HCT116 (cell line): Measurements from ENCODE around the gene TAF6. TPM values are rescaled to one million over a fixed set of nuclear protein-coding genes. Genes with fewer than 3 reads are reported as not detected.

ENCODE experiments used
- ATAC-seq: fragments of 200-7000 bp; cut with Tn5 transposase; 2 replicates; pipeline ENCODE4 v1.9.1; 2020; ENCODE audit warnings: mild to moderate bottlenecking, moderate library complexity
- BruUV-seq: library from RNA; stranded (reverse); fragments of 400-500 nt; replicated peaks from 2 replicates; lab custom pipeline; 2021; lab: Mats Ljungman, UMichigan
- CTCF ChIA-PET: fragments of 300-600 bp; sonication (Branson Sonifier 250); formaldehyde crosslinking; loops from one replicate; lab custom pipeline; 2021; ENCODE audit warnings: antibody characterized with exemption; lab: Charles Lee
- POLR2A ChIA-PET: fragments of 300-600, 350-600 bp; sonication (Branson Sonifier 250); formaldehyde crosslinking; loops from one replicate; lab custom pipeline; 2021; ENCODE audit warnings: antibody characterized with exemption; lab: Charles Lee
- RAD21 ChIA-PET, 2 experiments: fragments of 300-600 bp; sonication (Branson Sonifier 250); formaldehyde crosslinking; loops; one replicate each; lab custom pipeline; 2023; ENCODE audit warnings: low total read pairs in 2 of 2; ENCODE audit not compliant: uncharacterized antibody in 2 of 2, unreplicated experiment in 2 of 2, low non-redundant PET in 1 of 2; lab: Charles Lee
- DNase-seq: peaks from one replicate; pipeline ENCODE4 v3.0.0-alpha.2; 2010; ENCODE audit warnings: low read depth, low spot score
- H2AFZ ChIP-seq: fragments of 200-600 bp; shearing (Covaris generic), sonication (generic); 2 replicates; pipeline ENCODE4 v1.6.1; 2017; ENCODE audit warnings: low read depth, mixed run types, mixed read lengths, antibody characterized with exemption, low read length; ENCODE audit not compliant: poor library complexity, severe bottlenecking
- H3K27ac ChIP-seq: 2 replicates; pipeline ENCODE4 v1.5.1; 2012; ENCODE audit warnings: low read depth, low read length
- H3K27me3 ChIP-seq: fragments of 200-600 bp; sonication (generic); 2 replicates; pipeline ENCODE4 v1.6.1; 2016; ENCODE audit warnings: mixed run types, low read length, mixed read lengths; ENCODE audit not compliant: insufficient read depth
- H3K36me3 ChIP-seq, 2 experiments: fragments of 200-500 bp in 1 of 2; fragments of 200-600 bp in 1 of 2; sonication (Bioruptor generic) in 1 of 2; sonication (generic) in 1 of 2; 2 replicates each; pipeline versions ENCODE4 v1.5.1 to v1.6.1; 2014 to 2016; ENCODE audit warnings: low read length in 2 of 2, inconsistent platforms in 1 of 2, mixed read lengths in 1 of 2, mixed run types in 1 of 2; ENCODE audit not compliant: insufficient read depth in 2 of 2, control insufficient read depth in 1 of 2
- H3K4me1 ChIP-seq, 2 experiments: fragments of 200-600 bp in 1 of 2; sonication (generic) in 1 of 2; 2 replicates each; pipeline versions ENCODE4 v1.5.1 to v1.6.1; 2012 to 2017; ENCODE audit warnings: low read length in 2 of 2, inconsistent platforms in 1 of 2, mild to moderate bottlenecking in 1 of 2, mixed read lengths in 1 of 2, mixed run types in 1 of 2, moderate library complexity in 1 of 2; ENCODE audit not compliant: insufficient read depth in 2 of 2, control insufficient read depth in 1 of 2
- H3K4me2 ChIP-seq: fragments of 200-600 bp; sonication (generic); 2 replicates; pipeline ENCODE4 v1.6.1; 2017; ENCODE audit warnings: mixed run types, low read length, mixed read lengths
- H3K4me3 ChIP-seq, 2 experiments: fragments of 200-600 bp in 1 of 2; sonication (generic) in 1 of 2; replicated peaks in 1 of 2; 2 replicates each; pipeline ENCODE4 v1.5.1; 2011 to 2016; ENCODE audit warnings: low read length in 2 of 2, control low read depth in 1 of 2, low read depth in 1 of 2, mild to moderate bottlenecking in 1 of 2, mixed read lengths in 1 of 2, mixed run types in 1 of 2
- H3K79me2 ChIP-seq: fragments of 200-600 bp; sonication (generic); 2 replicates; pipeline ENCODE4 v1.6.1; 2017; ENCODE audit warnings: mild to moderate bottlenecking, mixed run types, low read length, moderate library complexity, mixed read lengths; ENCODE audit not compliant: insufficient read depth
- H3K9ac ChIP-seq: fragments of 200-600 bp; sonication (generic); 2 replicates; pipeline ENCODE4 v1.6.1; 2016; ENCODE audit warnings: low read length, mixed read lengths
- H3K9me2 ChIP-seq: fragments of 200-600 bp; sonication (generic), shearing (Covaris generic); 2 replicates; pipeline ENCODE4 v1.6.1; 2017; ENCODE audit warnings: mixed run types, mild to moderate bottlenecking, moderate library complexity; ENCODE audit not compliant: insufficient read depth
- H3K9me3 ChIP-seq, 2 experiments: fragments of 200-500 bp in 1 of 2; fragments of 200-600 bp in 1 of 2; sonication (Bioruptor generic) in 1 of 2; sonication (generic) in 1 of 2; 2 replicates each; pipeline ENCODE4 v1.6.1; 2014 to 2017; ENCODE audit warnings: low read length in 2 of 2, mixed read lengths in 2 of 2, inconsistent platforms in 1 of 2, low read depth in 1 of 2, mild to moderate bottlenecking in 1 of 2, mixed run types in 1 of 2, moderate library complexity in 1 of 2; ENCODE audit not compliant: control insufficient read depth in 1 of 2, insufficient read depth in 1 of 2
- H4K20me1 ChIP-seq: fragments of 200-600 bp; sonication (generic), shearing (Covaris generic); 2 replicates; pipeline ENCODE4 v1.6.1; 2017; ENCODE audit warnings: mixed run types, mild to moderate bottlenecking, moderate library complexity; ENCODE audit not compliant: insufficient read depth
- CBX3 ChIP-seq: IDR thresholded peaks from 2 replicates; pipeline ENCODE4 v1.6.1; 2012; ENCODE audit warnings: low read depth
- EGR1 ChIP-seq: IDR thresholded peaks from 2 replicates; pipeline ENCODE4 v1.6.1; 2012; ENCODE audit warnings: low read depth
- ELF1 ChIP-seq: IDR thresholded peaks from 2 replicates; pipeline ENCODE4 v1.6.1; 2012; ENCODE audit warnings: low read depth, borderline replicate concordance
- EZH2 ChIP-seq: fragments of 200-600 bp; sonication (generic); IDR thresholded peaks from 2 replicates; pipeline ENCODE4 v1.6.1; 2017; ENCODE audit warnings: antibody characterized with exemption, mixed run types
- EZH2phosphoT487 ChIP-seq: fragments of 200-600 bp; IDR thresholded peaks from 2 replicates; pipeline ENCODE4 v1.6.1; 2018; ENCODE audit warnings: antibody characterized with exemption, borderline replicate concordance
- FOSL1 ChIP-seq: IDR thresholded peaks from 2 replicates; pipeline ENCODE4 v1.6.1; 2012; ENCODE audit warnings: low read depth
- POLR2A ChIP-seq: IDR thresholded peaks from 2 replicates; pipeline ENCODE4 v1.7.0; 2011; ENCODE audit warnings: borderline replicate concordance; ENCODE audit not compliant: insufficient read depth, insufficient read length; ENCODE audit errors: extremely low read depth
- SIN3A ChIP-seq: IDR thresholded peaks from 2 replicates; pipeline ENCODE4 v1.6.1; 2012; ENCODE audit warnings: low read depth
- SP1 ChIP-seq: IDR thresholded peaks from 2 replicates; pipeline ENCODE4 v1.6.1; 2012; ENCODE audit warnings: low read depth
- SRF ChIP-seq: IDR thresholded peaks from 2 replicates; pipeline ENCODE4 v1.6.1; 2012; ENCODE audit warnings: low read depth
- ZFX ChIP-seq: fragments of 450-650 bp; IDR thresholded peaks from 2 replicates; pipeline ENCODE4 v1.6.1; 2017
- ZNF274 ChIP-seq: fragments of 200-500 bp; sonication (Bioruptor generic); IDR thresholded peaks from 2 replicates; pipeline ENCODE4 v1.6.1; 2014; ENCODE audit warnings: mild to moderate bottlenecking, low read depth, low read length, inconsistent platforms
- intact Hi-C: fragments of 100-400 bp; cut with micrococcal nuclease; formaldehyde crosslinking; loops from 2 replicates; pipeline ENCODE4 v1.10.0; 2022
- total RNA-seq: library from RNA; stranded (reverse); gene quantifications from one replicate; pipeline ENCODE4 v1.2.1, GENCODE V29; 2021; ENCODE audit not compliant: unreplicated experiment
- TF ChIP-seq, protein P1 (sequence below), 3 experiments: fragments of 200-600 bp in 1 of 3; sonication (generic) in 1 of 3; IDR thresholded peaks in 2 of 3; conservative IDR thresholded peaks in 1 of 3; 2 replicates each; pipeline ENCODE4 v1.5.1; 2012 to 2017; ENCODE audit warnings: low read depth in 2 of 3, low read length in 2 of 3, antibody characterized with exemption in 1 of 3, borderline replicate concordance in 1 of 3, control low read depth in 1 of 3, mild to moderate bottlenecking in 1 of 3, mixed read lengths in 1 of 3, mixed run types in 1 of 3, moderate library complexity in 1 of 3; ENCODE audit not compliant: insufficient read depth in 1 of 3

The TAF6 gene
- total RNA-seq, 1 experiment from 2014 or later = 67.4 TPM

DNA sequence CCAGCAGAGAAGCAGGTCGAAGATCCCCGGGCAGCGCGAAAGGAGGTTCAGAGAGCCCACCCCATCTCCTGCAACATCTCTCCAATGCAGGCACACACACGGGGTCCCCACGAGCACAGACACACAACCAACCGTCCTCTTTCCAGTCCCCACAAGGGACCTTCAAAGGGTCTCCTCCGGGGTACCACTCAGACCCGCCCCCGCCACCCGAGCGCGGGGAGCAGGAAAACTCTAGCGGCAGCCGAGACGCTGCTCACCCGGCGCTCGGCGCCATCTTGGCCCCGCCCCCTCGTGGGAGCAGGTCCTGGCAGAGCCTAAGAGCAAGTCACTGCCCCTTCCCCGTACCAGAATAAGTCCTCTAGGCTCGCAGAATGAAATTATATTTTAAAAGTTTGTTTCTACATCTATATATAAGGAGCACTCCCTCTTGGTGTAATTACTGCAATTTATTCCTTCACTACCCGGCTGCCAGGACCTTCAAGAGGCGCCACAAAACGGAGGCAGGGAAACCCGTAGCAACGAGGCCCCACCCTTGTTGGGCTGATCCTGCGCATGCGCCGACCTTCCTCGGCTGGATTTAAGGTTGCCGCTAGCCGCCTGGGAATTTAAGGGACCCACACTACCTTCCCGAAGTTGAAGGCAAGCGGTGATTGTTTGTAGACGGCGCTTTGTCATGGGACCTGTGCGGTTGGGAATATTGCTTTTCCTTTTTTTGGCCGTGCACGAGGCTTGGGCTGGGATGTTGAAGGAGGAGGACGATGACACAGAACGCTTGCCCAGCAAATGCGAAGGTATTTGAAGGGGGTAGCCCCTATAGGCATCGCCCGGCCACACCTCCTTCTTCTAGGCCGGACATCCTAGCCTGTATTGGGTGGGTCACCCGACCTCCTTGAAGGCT is at the start of gene TAF6, which contains the start of gene CNPY4 (continued):
- TF ChIP-seq, protein P1, sequence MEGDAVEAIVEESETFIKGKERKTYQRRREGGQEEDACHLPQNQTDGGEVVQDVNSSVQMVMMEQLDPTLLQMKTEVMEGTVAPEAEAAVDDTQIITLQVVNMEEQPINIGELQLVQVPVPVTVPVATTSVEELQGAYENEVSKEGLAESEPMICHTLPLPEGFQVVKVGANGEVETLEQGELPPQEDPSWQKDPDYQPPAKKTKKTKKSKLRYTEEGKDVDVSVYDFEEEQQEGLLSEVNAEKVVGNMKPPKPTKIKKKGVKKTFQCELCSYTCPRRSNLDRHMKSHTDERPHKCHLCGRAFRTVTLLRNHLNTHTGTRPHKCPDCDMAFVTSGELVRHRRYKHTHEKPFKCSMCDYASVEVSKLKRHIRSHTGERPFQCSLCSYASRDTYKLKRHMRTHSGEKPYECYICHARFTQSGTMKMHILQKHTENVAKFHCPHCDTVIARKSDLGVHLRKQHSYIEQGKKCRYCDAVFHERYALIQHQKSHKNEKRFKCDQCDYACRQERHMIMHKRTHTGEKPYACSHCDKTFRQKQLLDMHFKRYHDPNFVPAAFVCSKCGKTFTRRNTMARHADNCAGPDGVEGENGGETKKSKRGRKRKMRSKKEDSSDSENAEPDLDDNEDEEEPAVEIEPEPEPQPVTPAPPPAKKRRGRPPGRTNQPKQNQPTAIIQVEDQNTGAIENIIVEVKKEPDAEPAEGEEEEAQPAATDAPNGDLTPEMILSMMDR (IDR thresholded peaks at IDR 0.05 in 2 of 3, conservative IDR thresholded peaks at IDR 0.05 in 1 of 3; ENCODE audit: borderline replicate concordance in 1 of 3, insufficient read depth in 1 of 3, low read depth in 2 of 3, low read length in 2 of 3) = no peak
- TF ChIP-seq SP1 (no peak), EZH2phosphoT487 (no peak), FOSL1 (no peak), EGR1 (no peak)

DNA sequence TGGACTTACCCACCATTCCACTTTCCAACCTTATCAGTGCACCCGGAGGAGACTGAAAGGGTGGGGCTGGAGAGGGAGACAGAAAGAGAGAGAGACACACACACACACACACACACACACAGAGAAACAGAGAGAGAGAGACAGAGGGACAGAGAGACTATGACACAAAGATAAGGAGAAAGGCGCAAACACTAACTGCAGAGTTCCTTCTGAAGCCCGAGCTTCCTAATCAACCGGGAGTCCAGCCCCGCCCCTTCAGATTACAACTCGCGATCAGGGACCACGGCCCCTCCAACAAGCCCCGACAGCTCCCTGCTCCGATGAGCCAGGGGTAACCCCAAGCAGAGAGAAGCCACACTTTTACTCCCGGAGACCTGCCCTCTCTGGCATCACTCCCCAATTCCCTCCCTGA is 48.8 kb upstream of the TAF6 start:
- ChIA-PET CTCF (no interaction called here), POLR2A (no interaction called here), RAD21 (no interaction called here)
- Histone ChIP-seq H3K4me1 (peaks cover 10 to 16% of the 10 kb centered on the region in 2 experiments), H4K20me1 (no peaks in the 10 kb centered on the region), H3K4me2 (no peak overlapping the region), H3K79me2 (no peaks in the 10 kb centered on the region), H3K9me2 (no peaks in the 10 kb centered on the region), H3K4me3 (no peak overlapping the region), H3K27me3 (no peaks in the 10 kb centered on the region), H3K9me3 (no peaks in the 10 kb centered on the region), H3K36me3 (no peaks in the 10 kb centered on the region), H3K27ac (no peak overlapping the region), H3K9ac (no peak overlapping the region), H2AFZ (no peak overlapping the region)
- ATAC-seq (no peak), DNase-seq (no peak)
- TF ChIP-seq EZH2 (no peak), SRF (no peak), SIN3A (no peak), ZNF274 (no peak), ZFX (no peak), EGR1 (no peak), ELF1 (no peak), CBX3 (no peak), POLR2A (no peak), FOSL1 (no peak)
- TF ChIP-seq, protein P1 (IDR thresholded peaks at IDR 0.05 in 2 of 3, conservative IDR thresholded peaks at IDR 0.05 in 1 of 3; ENCODE audit: borderline replicate concordance in 1 of 3, insufficient read depth in 1 of 3, low read depth in 2 of 3, low read length in 2 of 3) = no peak
- BruUV-seq = no TSS peak
- intact Hi-C loops = no loop called here
